K562 (cell line): ENCODE measurements around the gene TELO2. TPM values are rescaled to one million over a fixed set of nuclear protein-coding genes. Genes with fewer than 3 reads are reported as not detected.

Source experiments
- AFF1 ChIP-seq, 2 experiments: fragments of 450-650 bp; IDR thresholded peaks; 2 replicates each; pipeline ENCODE4 v1.6.1; 2018; ENCODE audit warnings: mild to moderate bottlenecking in 2 of 2, low read depth in 1 of 2; ENCODE audit not compliant: partially characterized antibody in 2 of 2
- EP300 ChIP-seq: IDR thresholded peaks from 2 replicates; pipeline ENCODE4 v1.6.1; 2012; ENCODE audit warnings: low read length, improper control_type of control experiment
- FOXM1 ChIP-seq, 2 experiments: fragments of 450-650 bp in 1 of 2; sonication (generic) in 1 of 2; formaldehyde crosslinking in 1 of 2; IDR thresholded peaks; 2 replicates each; pipeline versions ENCODE4 v1.6.1 to v1.9.0; 2017 to 2022; ENCODE audit warnings: low read depth in 2 of 2, mild to moderate bottlenecking in 2 of 2, missing genetic modification reagents in 1 of 2, moderate library complexity in 1 of 2
- MYC ChIP-seq, 2 experiments: fragments of 250-450 bp in 1 of 2; sonication (Bioruptor Pico) in 1 of 2; IDR thresholded peaks; 2 replicates each; pipeline versions ENCODE4 v1.5.1 to v1.6.1; 2012 to 2021; ENCODE audit warnings: low read depth in 2 of 2, borderline replicate concordance in 1 of 2, improper control_type of control experiment in 1 of 2, low read length in 1 of 2, mild to moderate bottlenecking in 1 of 2, moderate library complexity in 1 of 2
- NCOR1 ChIP-seq: fragments of 450-650 bp; IDR thresholded peaks from 2 replicates; pipeline ENCODE4 v1.6.1; 2016; ENCODE audit warnings: mild to moderate bottlenecking, moderate library complexity
- NFRKB ChIP-seq: fragments of 450-650 bp; IDR thresholded peaks from 2 replicates; pipeline ENCODE4 v1.6.1; 2016; ENCODE audit warnings: low read depth
- PBX2 ChIP-seq, 2 experiments: IDR thresholded peaks in 1 of 2; conservative IDR thresholded peaks in 1 of 2; 2 replicates each; pipeline ENCODE4 v1.6.1; 2016; ENCODE audit warnings: low read depth in 2 of 2, mild to moderate bottlenecking in 1 of 2, missing compliant biosample characterization in 1 of 2, missing genetic modification characterization in 1 of 2, moderate library complexity in 1 of 2
- PHF20 ChIP-seq: fragments of 450-650 bp; IDR thresholded peaks from 2 replicates; pipeline ENCODE4 v1.6.1; 2018; ENCODE audit not compliant: partially characterized antibody
- PRPF4 ChIP-seq: fragments of 200-400 bp; formaldehyde crosslinking; IDR thresholded peaks from one replicate; pipeline ENCODE4 v1.6.1; 2017; ENCODE audit warnings: low read length, low read depth, mild to moderate bottlenecking; ENCODE audit not compliant: insufficient read depth, poor library complexity, severe bottlenecking
- SLC30A9 ChIP-seq: fragments of 250-450 bp; sonication (Bioruptor Pico); IDR thresholded peaks from 2 replicates; pipeline ENCODE4 v1.8.0; 2022; ENCODE audit warnings: mild to moderate bottlenecking, moderate library complexity
- ZNF232 ChIP-seq: sonication (generic); formaldehyde crosslinking; IDR thresholded peaks from 2 replicates; pipeline ENCODE4 v1.8.0; 2022; ENCODE audit warnings: mild to moderate bottlenecking, missing genetic modification reagents
- ZNF717 ChIP-seq: fragments of 250-450 bp; sonication (Bioruptor Pico); IDR thresholded peaks from 2 replicates; pipeline ENCODE4 v1.5.0; 2021
- polyA plus RNA-seq, 8 experiments: library from polyadenylated mRNA; depleted of rRNA in 4 of 8; stranded (reverse) in 5 of 8; unstranded in 3 of 8; fragments of >200 nt; fragmentation: Nextera tagmentation in 2 of 8; fragmentation: Illumina TruSeq in 1 of 8; extraction: Ambion mirVana in 2 of 8; extraction: Trizol in 1 of 8; gene quantifications; 2 replicates each; pipeline versions ENCODE4 v1.2.1 to v1.2.3, GENCODE V29; 2011 to 2014; ENCODE audit warnings: inconsistent platforms in 1 of 8, missing spikeins in 1 of 8
- total RNA-seq, 7 experiments: library from RNA; depleted of rRNA in 6 of 7; stranded (reverse); fragments of >200 nt in 6 of 7; fragmentation: Illumina TruSeq in 2 of 7; extraction: Trizol in 2 of 7; gene quantifications; 2 replicates each; pipeline versions ENCODE4 v1.2.1 to v1.2.3, GENCODE V29; 2011 to 2021; ENCODE audit warnings: low replicate concordance in 1 of 7

The TELO2 gene
- total and polyA plus RNA-seq, 9 of the 15 experiments (the other 6 are each of a cell fraction or from before 2014, with no cell fraction given) = 0.51 to 91.8 (median 14.5) TPM

- TF ChIP-seq PHF20 = peak; percentile 93
- no peak for TF ChIP-seq PBX2 (CRISPR knock-in tag; IDR thresholded peaks at IDR 0.05; ENCODE audit: low read depth)
- TF ChIP-seq PBX2 (tag; conservative IDR thresholded peaks at IDR 0.05; ENCODE audit: low read depth) = no peak
- peak; percentile 63 for TF ChIP-seq EP300
- TF ChIP-seq FOXM1 (IDR thresholded peaks at IDR 0.05; ENCODE audit: low read depth) = no peak
- TF ChIP-seq FOXM1 (CRISPR knock-in tag; IDR thresholded peaks at IDR 0.05; ENCODE audit: low read depth) = peak; percentile 96
- 0 out of 2 replicates have a peak, but pooled peaks have one; percentile 27 for TF ChIP-seq SLC30A9 (CRISPR knock-in tag)
- TF ChIP-seq ZNF232 = peak; percentile 96
- TF ChIP-seq MYC (IDR thresholded peaks at IDR 0.05; ENCODE audit: low read depth, low read length) = peak; percentile 95
- TF ChIP-seq MYC (CRISPR knock-in tag; IDR thresholded peaks at IDR 0.05; ENCODE audit: borderline replicate concordance, low read depth) = no peak
- no peak for TF ChIP-seq PRPF4
- peak; percentile 10; the same call in 1 of the 2 replicates for TF ChIP-seq NFRKB
- 0 out of 2 replicates have a peak, but pooled peaks have one; percentile 34 for TF ChIP-seq NCOR1
- no peak for TF ChIP-seq AFF1 (IDR thresholded peaks at IDR 0.05; ENCODE audit: low read depth in 1 of 2, partially characterized antibody in 2 of 2)
- TF ChIP-seq ZNF717 (CRISPR knock-in tag) = 0 out of 2 replicates have a peak, but pooled peaks have one; percentile 35
Observed at GRCh38 chr16:1474796-1475551, 18.2 kb upstream of the TELO2 start, which contains the start of gene CLCN7 (continued).
